NB4 (cell line): ENCODE results near the gene LYPD6B.

Source experiments
- POLR2A ChIP-seq: IDR thresholded peaks from 2 replicates; pipeline ENCODE4 v1.6.1; 2011; ENCODE audit warnings: mild to moderate bottlenecking; ENCODE audit not compliant: insufficient read length; ENCODE audit errors: extremely low read depth
- TF ChIP-seq, protein P1 (sequence below): IDR thresholded peaks from one replicate; pipeline ENCODE4 v1.5.1; 2012; ENCODE audit warnings: low read depth, low read length

- TF ChIP-seq, protein P1, sequence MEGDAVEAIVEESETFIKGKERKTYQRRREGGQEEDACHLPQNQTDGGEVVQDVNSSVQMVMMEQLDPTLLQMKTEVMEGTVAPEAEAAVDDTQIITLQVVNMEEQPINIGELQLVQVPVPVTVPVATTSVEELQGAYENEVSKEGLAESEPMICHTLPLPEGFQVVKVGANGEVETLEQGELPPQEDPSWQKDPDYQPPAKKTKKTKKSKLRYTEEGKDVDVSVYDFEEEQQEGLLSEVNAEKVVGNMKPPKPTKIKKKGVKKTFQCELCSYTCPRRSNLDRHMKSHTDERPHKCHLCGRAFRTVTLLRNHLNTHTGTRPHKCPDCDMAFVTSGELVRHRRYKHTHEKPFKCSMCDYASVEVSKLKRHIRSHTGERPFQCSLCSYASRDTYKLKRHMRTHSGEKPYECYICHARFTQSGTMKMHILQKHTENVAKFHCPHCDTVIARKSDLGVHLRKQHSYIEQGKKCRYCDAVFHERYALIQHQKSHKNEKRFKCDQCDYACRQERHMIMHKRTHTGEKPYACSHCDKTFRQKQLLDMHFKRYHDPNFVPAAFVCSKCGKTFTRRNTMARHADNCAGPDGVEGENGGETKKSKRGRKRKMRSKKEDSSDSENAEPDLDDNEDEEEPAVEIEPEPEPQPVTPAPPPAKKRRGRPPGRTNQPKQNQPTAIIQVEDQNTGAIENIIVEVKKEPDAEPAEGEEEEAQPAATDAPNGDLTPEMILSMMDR: no peak
- no peak for TF ChIP-seq POLR2A
Observed at GRCh38 chr2:149059822-149060221, 21.3 kb downstream of the LYPD6B start.
